HepG2 (cell line): ENCODE measurements around the gene LAMP1. TPM values are rescaled to one million over a fixed set of nuclear protein-coding genes. Genes with fewer than 3 reads are reported as not detected.
A peak's percentile ranks its signal among the peaks of the same experiment; 100 is the strongest.

ENCODE experiments used
- ATAC-seq: fragments of 200-7000 bp; cut with Tn5 transposase; 3 replicates; pipeline ENCODE4 v1.9.1; 2020; ENCODE audit warnings: mild to moderate bottlenecking, moderate library complexity
- BruUV-seq: library from RNA; stranded (reverse); fragments of 400-500 nt; replicated peaks from 2 replicates; lab custom pipeline; 2021; lab: Mats Ljungman, UMichigan
- CTCF ChIA-PET: fragments of 300-600 bp; formaldehyde crosslinking; extraction: SDS; loops from one replicate; lab custom pipeline; 2021; ENCODE audit warnings: low total read pairs, inconsistent platforms, low intra/inter-chr PET ratio; lab: Yijun Ruan, JAX
- POLR2A ChIA-PET: fragments of 350-600 bp; sonication (Branson Sonifier 250); formaldehyde crosslinking; loops from one replicate; lab custom pipeline; 2020; ENCODE audit warnings: antibody characterized with exemption, inconsistent platforms; lab: Yijun Ruan, JAX
- DNase-seq: peaks from one replicate; pipeline ENCODE4 v3.0.0-alpha.2; 2015; ENCODE audit warnings: low spot score
- FAIRE-seq: peaks from 3 replicates; lab custom pipeline; 2011; peaks lifted over from hg19 to GRCh38; lab: Jason Lieb, UNC
- H2AFZ ChIP-seq: one replicate; pipeline ENCODE4 v1.6.1; 2011; ENCODE audit warnings: low read length, inconsistent platforms
- H3K27ac ChIP-seq: fragments of 300-600 bp; 3 replicates; pipeline ENCODE4 v1.8.0; 2011; ENCODE audit warnings: mixed run types, mild to moderate bottlenecking, mixed read lengths, low read length, inconsistent platforms; ENCODE audit not compliant: insufficient read depth; ENCODE audit errors: extremely low read length
- H3K27me3 ChIP-seq, 2 experiments: fragments of 200-600 bp in 1 of 2; 2 replicates in 1 of 2; 3 replicates in 1 of 2; pipeline versions ENCODE4 v1.6.0 to v1.8.0; 2011; ENCODE audit warnings: low read length in 2 of 2, mild to moderate bottlenecking in 2 of 2, moderate library complexity in 2 of 2, inconsistent platforms in 1 of 2; ENCODE audit not compliant: insufficient read depth in 2 of 2, control insufficient read depth in 1 of 2
- H3K36me3 ChIP-seq, 2 experiments: fragments of 200-600 bp in 1 of 2; replicated peaks in 1 of 2; 2 replicates in 1 of 2; 3 replicates in 1 of 2; pipeline versions ENCODE4 v1.5.1 to v1.8.0; 2011; ENCODE audit warnings: low read length in 2 of 2, inconsistent platforms in 1 of 2; ENCODE audit not compliant: insufficient read depth in 2 of 2, control insufficient read depth in 1 of 2
- H3K4me1 ChIP-seq: 2 replicates; pipeline ENCODE4 v1.5.1; 2012; ENCODE audit warnings: low read length, inconsistent platforms; ENCODE audit not compliant: insufficient read depth
- H3K4me2 ChIP-seq: 2 replicates; pipeline ENCODE4 v1.6.0; 2011; ENCODE audit warnings: low read depth, low read length, inconsistent platforms
- H3K4me3 ChIP-seq, 3 experiments: fragments of 200-600 bp in 1 of 3; sonication (generic), shearing (Covaris generic) in 1 of 3; replicated peaks in 1 of 3; 2 replicates each; pipeline ENCODE4 v1.5.1; 2011 to 2016; ENCODE audit warnings: low read length in 3 of 3, inconsistent platforms in 2 of 3, low read depth in 2 of 3, mild to moderate bottlenecking in 2 of 3, control low read depth in 1 of 3, mixed read lengths in 1 of 3; ENCODE audit not compliant: insufficient read depth in 1 of 3
- H3K79me2 ChIP-seq: one replicate; pipeline ENCODE4 v1.6.1; 2011; ENCODE audit warnings: low read length, inconsistent platforms; ENCODE audit not compliant: insufficient read depth
- H3K9ac ChIP-seq: 2 replicates; pipeline ENCODE4 v1.6.0; 2011; ENCODE audit warnings: mild to moderate bottlenecking, low read depth, low read length, inconsistent platforms; ENCODE audit not compliant: insufficient read depth
- H3K9me3 ChIP-seq: 2 replicates; pipeline ENCODE4 v1.5.1; 2012; ENCODE audit warnings: mild to moderate bottlenecking, low read length
- H4K20me1 ChIP-seq: 2 replicates; pipeline ENCODE4 v1.6.0; 2011; ENCODE audit warnings: inconsistent platforms, mild to moderate bottlenecking, low read length, moderate library complexity; ENCODE audit not compliant: insufficient read depth
- CBX2 ChIP-seq, 2 experiments: fragments of 200-600 bp in 1 of 2; sonication (generic); formaldehyde crosslinking in 1 of 2; IDR thresholded peaks; 2 replicates each; pipeline versions ENCODE4 v1.7.0 to v1.8.1; 2018 to 2022; ENCODE audit warnings: low read depth in 2 of 2, low read length in 1 of 2, mild to moderate bottlenecking in 1 of 2, missing genetic modification reagents in 1 of 2
- EEA1 ChIP-seq: sonication (generic); formaldehyde crosslinking; IDR thresholded peaks from 2 replicates; pipeline ENCODE4 v1.5.1; 2020; ENCODE audit warnings: mild to moderate bottlenecking, missing genetic modification reagents, borderline replicate concordance
- GPN1 ChIP-seq: sonication (generic); formaldehyde crosslinking; IDR thresholded peaks from 2 replicates; pipeline ENCODE4 v1.5.1; 2020; ENCODE audit warnings: missing genetic modification reagents, borderline replicate concordance
- HOXA5 ChIP-seq: sonication (generic); formaldehyde crosslinking; IDR thresholded peaks from 2 replicates; pipeline ENCODE4 v1.4.0; 2020; ENCODE audit warnings: missing genetic modification reagents
- NFKBIZ ChIP-seq: IDR thresholded peaks from 2 replicates; pipeline ENCODE4 v1.6.1; 2018; ENCODE audit warnings: missing genetic modification reagents, missing compliant biosample characterization
- SMC3 ChIP-seq: IDR thresholded peaks from 2 replicates; pipeline ENCODE4 v1.6.1; 2011; ENCODE audit warnings: low read length, improper control_type of control experiment
- THAP11 ChIP-seq: IDR thresholded peaks from 2 replicates; pipeline ENCODE4 v1.6.1; 2016; ENCODE audit warnings: missing biosample characterization, missing genetic modification reagents
- ZNF10 ChIP-seq: sonication (generic); formaldehyde crosslinking; IDR thresholded peaks from 2 replicates; pipeline ENCODE4 v1.4.0; 2020; ENCODE audit warnings: mild to moderate bottlenecking, low read depth, missing genetic modification reagents, borderline replicate concordance
- ZNF546 ChIP-seq: sonication (generic); formaldehyde crosslinking; conservative IDR thresholded peaks from 2 replicates; pipeline ENCODE4 v1.8.1; 2023; ENCODE audit warnings: mild to moderate bottlenecking, missing genetic modification reagents
- ZNF570 ChIP-seq: sonication (generic); formaldehyde crosslinking; IDR thresholded peaks from 2 replicates; pipeline ENCODE4 v1.4.0; 2020; ENCODE audit warnings: mild to moderate bottlenecking, missing genetic modification reagents, borderline replicate concordance
- WGBS: methylation state at CpG from one replicate; pipeline ENCODE4 v1.1.6; 2017; ENCODE audit warnings: low lambda C conversion rate; 5-methylcytosine and 5-hydroxymethylcytosine counted together
- in situ Hi-C: cut with HindIII; loops from 2 replicates; pipeline ENCODE4 v1.10.0; 2017; ENCODE audit warnings: low pct_unique_long_range_greater_than_20kb; ENCODE audit not compliant: extremely low pct_ligation_motif_present
- intact Hi-C: fragments of 100-400 bp; cut with micrococcal nuclease; formaldehyde crosslinking; loops from one replicate; pipeline ENCODE4 v1.10.0; 2022; ENCODE audit not compliant: unreplicated experiment
- polyA plus RNA-seq, 8 experiments: library from polyadenylated mRNA; depleted of rRNA in 3 of 8; stranded (reverse) in 7 of 8; unstranded in 1 of 8; fragments of >200 nt; fragmentation: Illumina TruSeq in 4 of 8; extraction: Trizol in 4 of 8; gene quantifications; 2 replicates each; pipeline versions ENCODE4 v1.2.1 to v1.2.3, GENCODE V29; 2011 to 2016; ENCODE audit warnings: low read depth in 4 of 8, missing spikeins in 1 of 8, mixed read lengths in 1 of 8; ENCODE audit not compliant: insufficient read depth in 1 of 8
- total RNA-seq, 5 experiments: library from RNA; depleted of rRNA; stranded (reverse); fragments of >200 nt; fragmentation: Illumina TruSeq; extraction: Trizol; gene quantifications; 2 replicates each; pipeline ENCODE4 v1.2.3, GENCODE V29; 2016; ENCODE audit warnings: low read depth in 1 of 5
- TF ChIP-seq, protein P1 (sequence below): sonication (generic); formaldehyde crosslinking; IDR thresholded peaks from 2 replicates; pipeline ENCODE4 v1.4.0; 2020; ENCODE audit warnings: mild to moderate bottlenecking, missing genetic modification reagents
- TF ChIP-seq, protein P2 (sequence below): IDR thresholded peaks from 2 replicates; pipeline ENCODE4 v1.6.1; 2016; ENCODE audit warnings: missing compliant biosample characterization, missing genetic modification reagents, borderline replicate concordance
- TF ChIP-seq, protein P3 (sequence below): sonication (generic); formaldehyde crosslinking; IDR thresholded peaks from 2 replicates; pipeline ENCODE4 v1.9.0; 2021; ENCODE audit warnings: missing genetic modification reagents, borderline replicate concordance
- TF ChIP-seq, protein P4 (sequence below): IDR thresholded peaks from 2 replicates; pipeline ENCODE4 v1.6.1; 2016; ENCODE audit warnings: missing biosample characterization, missing genetic modification reagents, low read depth

The LAMP1 gene
- total and polyA plus RNA-seq, 2 of the 13 experiments (the other 11 are each of a cell fraction or from before 2014, with no cell fraction given) = 103 to 112 TPM

DNA sequence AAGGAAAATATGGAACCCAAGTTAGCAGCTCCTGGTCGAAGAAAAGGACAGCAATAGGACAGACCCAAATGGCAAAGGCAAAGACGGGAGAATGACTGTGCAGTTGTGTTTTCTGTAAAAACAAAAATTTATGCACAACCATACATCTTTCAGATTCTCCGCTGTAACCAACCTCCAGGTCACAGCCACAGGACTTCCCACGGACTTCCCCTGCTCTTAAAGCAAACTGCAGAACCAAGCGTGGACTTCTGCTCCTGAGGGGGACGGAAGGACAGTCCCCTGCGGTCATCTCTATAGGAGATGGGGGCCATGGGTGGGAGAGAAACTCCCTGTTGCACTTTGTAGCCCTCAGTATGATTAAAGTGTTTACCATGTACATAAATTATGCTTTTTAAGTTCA, 64.4 kb downstream of the LAMP1 start:
- Histone ChIP-seq H3K79me2 (peaks cover 25% of the 10 kb centered on the region), H3K9me3 (no peaks in the 10 kb centered on the region), H3K4me3 (no peak overlapping the region), H2AFZ (no peak overlapping the region), H3K36me3 (peaks cover 0 to 26% of the 10 kb centered on the region in 2 experiments; a peak in 1 of 5 replicates), H3K27me3 (peaks cover 3 to 15% of the 10 kb centered on the region in 2 experiments; a peak in 3 of 5 replicates), H3K9ac (no peak overlapping the region), H3K4me2 (peak overlapping the region; percentile 47; the same call in 1 of the 2 replicates), H4K20me1 (peaks cover 21% of the 10 kb centered on the region; the same call in 1 of the 2 replicates), H3K4me1 (peaks cover 56% of the 10 kb centered on the region), H3K27ac (no peak overlapping the region)
- TF ChIP-seq, protein P1, sequence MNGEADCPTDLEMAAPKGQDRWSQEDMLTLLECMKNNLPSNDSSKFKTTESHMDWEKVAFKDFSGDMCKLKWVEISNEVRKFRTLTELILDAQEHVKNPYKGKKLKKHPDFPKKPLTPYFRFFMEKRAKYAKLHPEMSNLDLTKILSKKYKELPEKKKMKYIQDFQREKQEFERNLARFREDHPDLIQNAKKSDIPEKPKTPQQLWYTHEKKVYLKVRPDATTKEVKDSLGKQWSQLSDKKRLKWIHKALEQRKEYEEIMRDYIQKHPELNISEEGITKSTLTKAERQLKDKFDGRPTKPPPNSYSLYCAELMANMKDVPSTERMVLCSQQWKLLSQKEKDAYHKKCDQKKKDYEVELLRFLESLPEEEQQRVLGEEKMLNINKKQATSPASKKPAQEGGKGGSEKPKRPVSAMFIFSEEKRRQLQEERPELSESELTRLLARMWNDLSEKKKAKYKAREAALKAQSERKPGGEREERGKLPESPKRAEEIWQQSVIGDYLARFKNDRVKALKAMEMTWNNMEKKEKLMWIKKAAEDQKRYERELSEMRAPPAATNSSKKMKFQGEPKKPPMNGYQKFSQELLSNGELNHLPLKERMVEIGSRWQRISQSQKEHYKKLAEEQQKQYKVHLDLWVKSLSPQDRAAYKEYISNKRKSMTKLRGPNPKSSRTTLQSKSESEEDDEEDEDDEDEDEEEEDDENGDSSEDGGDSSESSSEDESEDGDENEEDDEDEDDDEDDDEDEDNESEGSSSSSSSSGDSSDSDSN (CRISPR knock-in tag) = no peak
- no peak for TF ChIP-seq SMC3
- TF ChIP-seq, protein P2, sequence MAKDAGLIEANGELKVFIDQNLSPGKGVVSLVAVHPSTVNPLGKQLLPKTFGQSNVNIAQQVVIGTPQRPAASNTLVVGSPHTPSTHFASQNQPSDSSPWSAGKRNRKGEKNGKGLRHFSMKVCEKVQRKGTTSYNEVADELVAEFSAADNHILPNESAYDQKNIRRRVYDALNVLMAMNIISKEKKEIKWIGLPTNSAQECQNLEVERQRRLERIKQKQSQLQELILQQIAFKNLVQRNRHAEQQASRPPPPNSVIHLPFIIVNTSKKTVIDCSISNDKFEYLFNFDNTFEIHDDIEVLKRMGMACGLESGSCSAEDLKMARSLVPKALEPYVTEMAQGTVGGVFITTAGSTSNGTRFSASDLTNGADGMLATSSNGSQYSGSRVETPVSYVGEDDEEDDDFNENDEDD (CRISPR knock-in tag) = no peak
- TF ChIP-seq, protein P3, sequence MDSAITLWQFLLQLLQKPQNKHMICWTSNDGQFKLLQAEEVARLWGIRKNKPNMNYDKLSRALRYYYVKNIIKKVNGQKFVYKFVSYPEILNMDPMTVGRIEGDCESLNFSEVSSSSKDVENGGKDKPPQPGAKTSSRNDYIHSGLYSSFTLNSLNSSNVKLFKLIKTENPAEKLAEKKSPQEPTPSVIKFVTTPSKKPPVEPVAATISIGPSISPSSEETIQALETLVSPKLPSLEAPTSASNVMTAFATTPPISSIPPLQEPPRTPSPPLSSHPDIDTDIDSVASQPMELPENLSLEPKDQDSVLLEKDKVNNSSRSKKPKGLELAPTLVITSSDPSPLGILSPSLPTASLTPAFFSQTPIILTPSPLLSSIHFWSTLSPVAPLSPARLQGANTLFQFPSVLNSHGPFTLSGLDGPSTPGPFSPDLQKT (CRISPR knock-in tag) = no peak
- TF ChIP-seq ZNF10 (CRISPR knock-in tag) = no peak
- no peak for TF ChIP-seq NFKBIZ
- TF ChIP-seq, protein P4, sequence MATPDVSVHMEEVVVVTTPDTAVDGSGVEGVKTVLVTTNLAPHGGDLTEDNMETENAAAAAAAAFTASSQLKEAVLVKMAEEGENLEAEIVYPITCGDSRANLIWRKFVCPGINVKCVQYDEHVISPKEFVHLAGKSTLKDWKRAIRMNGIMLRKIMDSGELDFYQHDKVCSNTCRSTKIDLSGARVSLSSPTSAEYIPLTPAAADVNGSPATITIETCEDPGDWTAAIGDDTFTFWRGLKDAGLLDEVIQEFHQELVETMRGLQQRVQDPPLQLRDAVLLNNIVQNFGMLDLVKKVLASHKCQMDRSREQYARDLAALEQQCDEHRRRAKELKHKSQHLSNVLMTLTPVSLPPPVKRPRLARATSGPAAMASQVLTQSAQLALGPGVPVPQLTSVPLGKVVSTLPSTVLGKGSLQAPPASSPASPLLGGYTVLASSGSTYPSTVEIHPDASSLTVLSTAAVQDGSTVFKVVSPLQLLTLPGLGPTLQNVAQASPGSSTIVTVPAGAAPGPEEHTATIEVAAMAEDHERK (CRISPR knock-in tag) = no peak
- no peak for TF ChIP-seq THAP11
- no peak for TF ChIP-seq CBX2 (IDR thresholded peaks at IDR 0.05; ENCODE audit: low read depth, low read length)
- no peak for TF ChIP-seq CBX2 (CRISPR knock-in tag; IDR thresholded peaks at IDR 0.05; ENCODE audit: low read depth)
- TF ChIP-seq GPN1 (CRISPR knock-in tag) = no peak
- no peak for TF ChIP-seq EEA1 (CRISPR knock-in tag)
- TF ChIP-seq HOXA5 (CRISPR knock-in tag) = no peak
- TF ChIP-seq ZNF546 (CRISPR knock-in tag) = no peak
- TF ChIP-seq ZNF570 (CRISPR knock-in tag) = no peak
- POLR2A ChIA-PET = interaction anchor here (1.0 kb wide), 1 partner anchor 10 kb away, joined by 3 read pairs; no protein-coding TSS in a partner anchor
- no TSS peak for BruUV-seq
- intact Hi-C loops (loop anchor here (5.0 kb wide), 1 partner anchor 64 kb away; the partner anchor contains the start of gene LAMP1), in situ Hi-C loops (no loop called here)
- FAIRE-seq (no peak), DNase-seq (no peak), ATAC-seq (no peak)
- CTCF ChIA-PET = no interaction called here
- 97% methylated on average over 7 of the region's 7 CpGs for WGBS
